IMR-90 (cell line): ENCODE data around the gene CP. TPM values are rescaled to one million over a fixed set of nuclear protein-coding genes. Genes with fewer than 3 reads are reported as not detected.

Experiments
- ATAC-seq: fragments of 200-7000 bp; cut with Tn5 transposase; 2 replicates; pipeline ENCODE4 v1.9.1; 2020; ENCODE audit warnings: low read depth, mild to moderate bottlenecking, moderate library complexity
- BruUV-seq: library from RNA; stranded (reverse); fragments of 400-500 nt; replicated peaks from 2 replicates; lab custom pipeline; 2021; lab: Mats Ljungman, UMichigan
- CTCF ChIA-PET: fragments of 300-600 bp; formaldehyde crosslinking; extraction: SDS; loops from one replicate; lab custom pipeline; 2021; ENCODE audit warnings: antibody characterized with exemption; lab: Yijun Ruan, JAX
- POLR2A ChIA-PET: fragments of 300-600 bp; sonication (Branson Sonifier 250); formaldehyde crosslinking; loops from one replicate; lab custom pipeline; 2022; ENCODE audit warnings: antibody characterized with exemption; ENCODE audit not compliant: unreplicated experiment; lab: Charles Lee
- DNase-seq: peaks from one replicate; pipeline ENCODE4 v3.0.0; 2013
- H2AFZ ChIP-seq: replicated peaks from 2 replicates; pipeline ENCODE3; 2013; ENCODE audit warnings: low read length, mild to moderate bottlenecking; ENCODE audit not compliant: poor library complexity
- H2AK5ac ChIP-seq: 2 replicates; pipeline ENCODE4 v1.6.1; 2013; ENCODE audit warnings: low read depth, low read length, inconsistent platforms
- H2AK9ac ChIP-seq: replicated peaks from 2 replicates; pipeline ENCODE3; 2013; ENCODE audit warnings: mild to moderate bottlenecking, low read depth, low read length, moderate library complexity; ENCODE audit not compliant: poor library complexity
- H2BK120ac ChIP-seq: 2 replicates; pipeline ENCODE4 v1.6.1; 2013; ENCODE audit warnings: low read depth, low read length, inconsistent platforms
- H2BK15ac ChIP-seq: 3 replicates; pipeline ENCODE4 v1.6.1; 2013; ENCODE audit warnings: low read depth, low read length, inconsistent platforms
- H2BK20ac ChIP-seq: 2 replicates; pipeline ENCODE4 v1.6.1; 2013; ENCODE audit warnings: low read depth, mild to moderate bottlenecking, inconsistent platforms, low read length, moderate library complexity
- H2BK5ac ChIP-seq: 2 replicates; pipeline ENCODE4 v1.6.1; 2013; ENCODE audit warnings: mild to moderate bottlenecking, low read depth, low read length, inconsistent platforms; ENCODE audit not compliant: poor library complexity, severe bottlenecking
- H3K14ac ChIP-seq: replicated peaks from 2 replicates; pipeline ENCODE4 v1.6.1; 2013; ENCODE audit warnings: low read depth, low read length, inconsistent platforms
- H3K18ac ChIP-seq: 2 replicates; pipeline ENCODE4 v1.6.1; 2013; ENCODE audit warnings: low read depth, low read length, control low read depth
- H3K23ac ChIP-seq: 2 replicates; pipeline ENCODE4 v1.6.1; 2013; ENCODE audit warnings: low read depth, low read length, inconsistent platforms
- H3K27ac ChIP-seq: 2 replicates; pipeline ENCODE4 v1.5.1; 2013; ENCODE audit warnings: mild to moderate bottlenecking, control low read depth, low read length; ENCODE audit not compliant: insufficient read depth
- H3K27me3 ChIP-seq: 2 replicates; pipeline ENCODE4 v1.6.1; 2013; ENCODE audit warnings: low read length; ENCODE audit not compliant: control insufficient read depth, insufficient read depth
- H3K36me3 ChIP-seq: 2 replicates; pipeline ENCODE4 v1.6.1; 2013; ENCODE audit warnings: low read length, mixed read lengths; ENCODE audit not compliant: control insufficient read depth, insufficient read depth
- H3K4ac ChIP-seq: 2 replicates; pipeline ENCODE4 v1.6.1; 2013; ENCODE audit warnings: low read depth, low read length, inconsistent platforms
- H3K4me1 ChIP-seq: 2 replicates; pipeline ENCODE4 v1.6.1; 2013; ENCODE audit warnings: low read length, mixed read lengths; ENCODE audit not compliant: control insufficient read depth, insufficient read depth
- H3K4me2 ChIP-seq: 2 replicates; pipeline ENCODE4 v1.6.1; 2013; ENCODE audit warnings: low read depth, mild to moderate bottlenecking, control low read depth, low read length, moderate library complexity
- H3K4me3 ChIP-seq: 2 replicates; pipeline ENCODE4 v1.5.1; 2013; ENCODE audit warnings: low read depth, mild to moderate bottlenecking, control low read depth, low read length, moderate library complexity; ENCODE audit not compliant: insufficient read depth
- H3K56ac ChIP-seq: 2 replicates; pipeline ENCODE4 v1.6.1; 2013; ENCODE audit warnings: low read length, inconsistent platforms; ENCODE audit not compliant: insufficient read depth; ENCODE audit errors: extremely low read depth
- H3K79me1 ChIP-seq, 2 experiments: 2 replicates each; pipeline ENCODE4 v1.6.1; 2013; ENCODE audit warnings: low read length in 2 of 2, inconsistent platforms in 1 of 2, low read depth in 1 of 2
- H3K9ac ChIP-seq: 2 replicates; pipeline ENCODE4 v1.6.1; 2013; ENCODE audit warnings: low read depth, low read length, control low read depth
- H3K9me1 ChIP-seq: 2 replicates; pipeline ENCODE4 v1.6.1; 2013; ENCODE audit warnings: low read length, inconsistent platforms; ENCODE audit not compliant: insufficient read depth
- H3K9me3 ChIP-seq: 2 replicates; pipeline ENCODE4 v1.6.1; 2013; ENCODE audit warnings: low read length; ENCODE audit not compliant: control insufficient read depth, insufficient read depth
- H4K20me1 ChIP-seq: 2 replicates; pipeline ENCODE4 v1.6.1; 2013; ENCODE audit warnings: low read length, inconsistent platforms; ENCODE audit not compliant: insufficient read depth
- H4K5ac ChIP-seq: 2 replicates; pipeline ENCODE4 v1.6.1; 2013; ENCODE audit warnings: mild to moderate bottlenecking, low read depth, low read length, control low read depth
- H4K8ac ChIP-seq, 2 experiments: 2 replicates each; pipeline ENCODE4 v1.6.1; 2013; ENCODE audit warnings: low read depth in 2 of 2, low read length in 2 of 2, control low read depth in 1 of 2, inconsistent platforms in 1 of 2
- H4K91ac ChIP-seq: 2 replicates; pipeline ENCODE4 v1.6.1; 2013; ENCODE audit warnings: low read depth, low read length, inconsistent platforms; ENCODE audit not compliant: insufficient read depth
- BHLHE40 ChIP-seq: fragments of 150-350 bp; IDR thresholded peaks from 2 replicates; pipeline ENCODE4 v1.6.1; 2016; ENCODE audit warnings: mild to moderate bottlenecking, low read depth, low read length
- CEBPB ChIP-seq: IDR thresholded peaks from 2 replicates; pipeline ENCODE4 v1.6.1; 2012; ENCODE audit warnings: low read depth, low read length, improper control_type of control experiment
- CHD1 ChIP-seq: IDR thresholded peaks from 2 replicates; pipeline ENCODE4 v1.6.1; 2012; ENCODE audit warnings: low read depth, low read length, improper control_type of control experiment
- CTCF ChIP-seq: conservative IDR thresholded peaks from 2 replicates; pipeline ENCODE4 v1.5.1; 2012; ENCODE audit warnings: mild to moderate bottlenecking, low read depth, low read length, improper control_type of control experiment
- ELK1 ChIP-seq: fragments of 150-350 bp; IDR thresholded peaks from 2 replicates; pipeline ENCODE4 v1.6.1; 2016; ENCODE audit warnings: low read depth, mild to moderate bottlenecking, low read length, moderate library complexity, borderline replicate concordance
- FOS ChIP-seq: fragments of 150-350 bp; IDR thresholded peaks from 2 replicates; pipeline ENCODE4 v1.6.1; 2016; ENCODE audit warnings: low read depth, low read length
- MAFK ChIP-seq: IDR thresholded peaks from 2 replicates; pipeline ENCODE4 v1.6.1; 2012; ENCODE audit warnings: low read depth, low read length, improper control_type of control experiment
- MAZ ChIP-seq: IDR thresholded peaks from 2 replicates; pipeline ENCODE4 v1.6.1; 2012; ENCODE audit warnings: low read depth, mild to moderate bottlenecking, low read length, improper control_type of control experiment, moderate library complexity, borderline replicate concordance
- MXI1 ChIP-seq: IDR thresholded peaks from 2 replicates; pipeline ENCODE4 v1.6.1; 2012; ENCODE audit warnings: low read depth, mild to moderate bottlenecking, low read length, moderate library complexity, borderline replicate concordance
- NFE2L2 ChIP-seq: fragments of 150-350 bp; IDR thresholded peaks from 2 replicates; pipeline ENCODE4 v1.6.1; 2016; ENCODE audit warnings: low read depth, mild to moderate bottlenecking, low read length
- POLR2A ChIP-seq: IDR thresholded peaks from 2 replicates; pipeline ENCODE4 v1.6.1; 2012; ENCODE audit warnings: mild to moderate bottlenecking, low read depth, low read length
- RAD21 ChIP-seq: IDR thresholded peaks from 2 replicates; pipeline ENCODE4 v1.6.1; 2012; ENCODE audit warnings: low read length, improper control_type of control experiment
- RCOR1 ChIP-seq: IDR thresholded peaks from 2 replicates; pipeline ENCODE4 v1.6.1; 2012; ENCODE audit warnings: mild to moderate bottlenecking, low read length, improper control_type of control experiment; ENCODE audit not compliant: insufficient replicate concordance
- RFX5 ChIP-seq: IDR thresholded peaks from 2 replicates; pipeline ENCODE4 v1.8.0; 2012; ENCODE audit warnings: low read depth, mild to moderate bottlenecking, low read length, moderate library complexity
- SMC3 ChIP-seq: fragments of 150-350 bp; IDR thresholded peaks from 2 replicates; pipeline ENCODE4 v1.6.1; 2016; ENCODE audit warnings: low read depth, mild to moderate bottlenecking, antibody characterized with exemption, low read length, moderate library complexity
- USF2 ChIP-seq: fragments of 150-350 bp; IDR thresholded peaks from 2 replicates; pipeline ENCODE4 v1.6.1; 2017; ENCODE audit warnings: mild to moderate bottlenecking, antibody characterized with exemption, low read length, low read depth
- WGBS, 2 experiments: methylation state at CpG; one replicate each; pipeline versions ENCODE4 v1.1.5 to v1.1.7; 2013; ENCODE audit warnings: missing lambda C conversion rate in 2 of 2; ENCODE audit not compliant: insufficient read length in 1 of 2; ENCODE audit errors: extremely low coverage in 2 of 2; 5-methylcytosine and 5-hydroxymethylcytosine counted together
- dilution Hi-C: fragments of 300-500 bp; cut with HindIII; formaldehyde crosslinking; loops from one replicate; pipeline ENCODE4 v1.14.3; 2018; ENCODE audit warnings: low sequenced_read_pairs; ENCODE audit not compliant: unreplicated experiment
- in situ Hi-C: fragments of 300-500 bp; cut with MboI; formaldehyde crosslinking; loops from 3 replicates; pipeline ENCODE4 v1.14.3; 2019; ENCODE audit warnings: low sequenced_read_pairs, inconsistent platforms, mixed read lengths
- intact Hi-C: fragments of 100-400 bp; cut with micrococcal nuclease; formaldehyde crosslinking; loops from 2 replicates; pipeline ENCODE4 v1.10.0; 2022
- polyA plus RNA-seq, 3 experiments: library from polyadenylated mRNA; depleted of rRNA; stranded (reverse); fragments of >200 nt; gene quantifications; 2 replicates each; pipeline ENCODE4 v1.2.3, GENCODE V29; 2012; ENCODE audit warnings: low replicate concordance in 1 of 3
- total RNA-seq: library from RNA; depleted of rRNA; stranded (reverse); fragments of >200 nt; gene quantifications from 2 replicates; pipeline ENCODE4 v1.2.3, GENCODE V29; 2012

Gene CP
- total and polyA plus RNA-seq, 2 of the 4 experiments (the other 2 are of a cell fraction) = not detected

- H3K4me1 ChIP-seq = peaks cover 2% of the 10 kb centered on the region; the same call in 1 of the 2 replicates
- no peak overlapping the region for H3K18ac ChIP-seq
- H2AFZ ChIP-seq = no peak overlapping the region
- no peak overlapping the region for H2BK120ac ChIP-seq
- H3K4me2 ChIP-seq = no peak overlapping the region
- DNase-seq = peak; percentile 10
- peaks cover 11% of the 10 kb centered on the region for H3K9me1 ChIP-seq
- H3K79me1 ChIP-seq = peaks cover 0 to 5% of the 10 kb centered on the region in 2 experiments; a peak in 3 of 4 replicates
- H4K5ac ChIP-seq = no peak overlapping the region
- dilution Hi-C loops = no loop called here
- H3K36me3 ChIP-seq = peaks cover 32% of the 10 kb centered on the region
- H3K23ac ChIP-seq = no peak overlapping the region
- no peak overlapping the region for H3K27ac ChIP-seq
- H2AK9ac ChIP-seq = no peak overlapping the region
- no peak overlapping the region for H3K4ac ChIP-seq
- H3K56ac ChIP-seq = no peak overlapping the region
- no peak overlapping the region for H2AK5ac ChIP-seq
- H3K27me3 ChIP-seq = no peaks in the 10 kb centered on the region
- intact Hi-C loops = no loop called here
- H2BK20ac ChIP-seq = no peak overlapping the region
- H2BK15ac ChIP-seq = no peak overlapping the region
- H3K4me3 ChIP-seq = no peak overlapping the region
- H3K14ac ChIP-seq = no peak overlapping the region
- no peak overlapping the region for H2BK5ac ChIP-seq
- no peak overlapping the region for H3K9ac ChIP-seq
- BruUV-seq = no TSS peak
- TF ChIP-seq CEBPB (no peak), ELK1 (no peak), NFE2L2 (no peak), BHLHE40 (no peak), MAFK (no peak), FOS (no peak), USF2 (no peak), CTCF (no peak), RAD21 (no peak), SMC3 (no peak), MAZ (no peak), CHD1 (no peak), POLR2A (no peak), RCOR1 (no peak), RFX5 (no peak), MXI1 (no peak)
- H3K9me3 ChIP-seq = no peaks in the 10 kb centered on the region
- no peak overlapping the region for H4K91ac ChIP-seq
- CTCF ChIA-PET = interaction anchor here (1.3 kb wide), 1 partner anchor 205 kb away, joined by 3 read pairs; no protein-coding TSS in a partner anchor
- POLR2A ChIA-PET = no interaction called here
- no CpG with 5 or more reads among the region's 4 CpGs for WGBS, 2 experiments
- in situ Hi-C loops = no loop called here
- ATAC-seq = no peak
- no peak overlapping the region for H4K8ac ChIP-seq
- no peaks in the 10 kb centered on the region; the same call in 1 of the 2 replicates for H4K20me1 ChIP-seq
Measured at GRCh38 chr3:149160754-149161300, 60.8 kb downstream of the CP start.
